OCI-LY7 (cell line): ENCODE data around the gene COL9A3.

ENCODE experiments used
- EZH2phosphoT487 ChIP-seq: fragments of 200-600 bp; sonication (generic); IDR thresholded peaks from 2 replicates; pipeline ENCODE4 v1.6.1; 2018; ENCODE audit warnings: low read depth, borderline replicate concordance, mild to moderate bottlenecking, mixed run types, antibody characterized with exemption, low read length, moderate library complexity, mixed read lengths
- TF ChIP-seq, protein P1 (sequence below): fragments of 200-600 bp; sonication (generic); conservative IDR thresholded peaks from 2 replicates; pipeline ENCODE4 v1.5.1; 2014; ENCODE audit warnings: mild to moderate bottlenecking, antibody characterized with exemption, low read length, moderate library complexity, mixed read lengths

DNA sequence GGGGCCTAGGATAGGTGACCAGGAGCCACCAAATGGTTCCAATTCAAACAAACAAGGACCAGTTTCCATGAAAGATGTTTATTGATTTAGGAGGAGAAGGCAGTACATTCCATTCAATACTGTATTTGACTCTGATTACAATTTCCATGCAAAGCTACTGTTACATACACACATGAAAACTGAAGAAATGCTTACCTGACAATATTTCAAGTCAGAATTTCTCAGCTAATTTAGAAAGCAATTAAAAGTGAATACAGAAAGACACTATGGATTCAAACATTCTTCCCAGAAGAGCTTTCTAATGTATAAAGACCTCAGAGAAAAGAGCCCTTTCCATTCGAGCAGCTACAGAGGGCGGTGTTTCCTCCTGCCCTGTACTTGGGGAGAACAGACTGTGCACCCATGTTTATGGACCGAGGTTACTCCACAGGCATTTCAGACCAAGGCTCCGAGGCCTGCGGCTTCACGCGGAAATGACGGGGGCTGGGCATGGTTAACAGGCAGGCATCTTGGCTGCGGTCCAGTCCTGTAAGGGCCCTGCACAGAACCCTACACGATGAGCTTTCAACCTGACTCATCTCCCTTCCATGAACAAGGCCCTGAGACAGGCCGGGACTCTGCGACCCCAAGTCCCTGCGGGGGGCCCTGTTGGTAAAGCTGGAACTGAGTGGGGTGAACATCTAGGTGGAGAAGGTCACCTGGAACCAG lies 70.5 kb downstream of the COL9A3 start:
- TF ChIP-seq, protein P1, sequence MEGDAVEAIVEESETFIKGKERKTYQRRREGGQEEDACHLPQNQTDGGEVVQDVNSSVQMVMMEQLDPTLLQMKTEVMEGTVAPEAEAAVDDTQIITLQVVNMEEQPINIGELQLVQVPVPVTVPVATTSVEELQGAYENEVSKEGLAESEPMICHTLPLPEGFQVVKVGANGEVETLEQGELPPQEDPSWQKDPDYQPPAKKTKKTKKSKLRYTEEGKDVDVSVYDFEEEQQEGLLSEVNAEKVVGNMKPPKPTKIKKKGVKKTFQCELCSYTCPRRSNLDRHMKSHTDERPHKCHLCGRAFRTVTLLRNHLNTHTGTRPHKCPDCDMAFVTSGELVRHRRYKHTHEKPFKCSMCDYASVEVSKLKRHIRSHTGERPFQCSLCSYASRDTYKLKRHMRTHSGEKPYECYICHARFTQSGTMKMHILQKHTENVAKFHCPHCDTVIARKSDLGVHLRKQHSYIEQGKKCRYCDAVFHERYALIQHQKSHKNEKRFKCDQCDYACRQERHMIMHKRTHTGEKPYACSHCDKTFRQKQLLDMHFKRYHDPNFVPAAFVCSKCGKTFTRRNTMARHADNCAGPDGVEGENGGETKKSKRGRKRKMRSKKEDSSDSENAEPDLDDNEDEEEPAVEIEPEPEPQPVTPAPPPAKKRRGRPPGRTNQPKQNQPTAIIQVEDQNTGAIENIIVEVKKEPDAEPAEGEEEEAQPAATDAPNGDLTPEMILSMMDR, result no peak
- TF ChIP-seq EZH2phosphoT487, result no peak
